Ishikawa (cell line): ENCODE measurements around the gene SLC25A41.

Experiments used
- CEBPB ChIP-seq: IDR thresholded peaks from 2 replicates; pipeline ENCODE4 v1.6.1; 2012
- CREB1 ChIP-seq: IDR thresholded peaks from 2 replicates; pipeline ENCODE4 v1.6.1; 2012; ENCODE audit warnings: low read depth
- EGR1 ChIP-seq: IDR thresholded peaks from 2 replicates; pipeline ENCODE4 v1.6.1; 2012
- EP300 ChIP-seq: IDR thresholded peaks from 2 replicates; pipeline ENCODE4 v1.6.1; 2012; ENCODE audit warnings: borderline replicate concordance
- FOXM1 ChIP-seq: IDR thresholded peaks from 2 replicates; pipeline ENCODE4 v1.6.1; 2012; ENCODE audit warnings: low read depth, borderline replicate concordance
- NFIC ChIP-seq: IDR thresholded peaks from 2 replicates; pipeline ENCODE4 v1.6.1; 2012
- RAD21 ChIP-seq: IDR thresholded peaks from 2 replicates; pipeline ENCODE4 v1.6.1; 2012; ENCODE audit warnings: low read depth
- TAF1 ChIP-seq: IDR thresholded peaks from 2 replicates; pipeline ENCODE4 v1.6.1; 2012; ENCODE audit warnings: low read depth, mild to moderate bottlenecking
- TCF12 ChIP-seq: IDR thresholded peaks from 2 replicates; pipeline ENCODE4 v1.6.1; 2012; ENCODE audit warnings: low read depth
- TEAD4 ChIP-seq: IDR thresholded peaks from 2 replicates; pipeline ENCODE4 v1.6.1; 2012
- YY1 ChIP-seq: IDR thresholded peaks from 2 replicates; pipeline ENCODE4 v1.6.1; 2012; ENCODE audit warnings: low read depth
- ZBTB7A ChIP-seq: IDR thresholded peaks from 2 replicates; pipeline ENCODE4 v1.6.1; 2012; ENCODE audit warnings: low read depth
- TF ChIP-seq, protein P1 (sequence below): IDR thresholded peaks from 2 replicates; pipeline ENCODE4 v1.6.1; 2012
- TF ChIP-seq, protein P2 (sequence below): IDR thresholded peaks from 2 replicates; pipeline ENCODE4 v1.6.1; 2012; ENCODE audit warnings: low read depth, mild to moderate bottlenecking
- TF ChIP-seq, protein P3 (sequence below): IDR thresholded peaks from 2 replicates; pipeline ENCODE4 v1.6.1; 2012

Gene SLC25A41

DNA sequence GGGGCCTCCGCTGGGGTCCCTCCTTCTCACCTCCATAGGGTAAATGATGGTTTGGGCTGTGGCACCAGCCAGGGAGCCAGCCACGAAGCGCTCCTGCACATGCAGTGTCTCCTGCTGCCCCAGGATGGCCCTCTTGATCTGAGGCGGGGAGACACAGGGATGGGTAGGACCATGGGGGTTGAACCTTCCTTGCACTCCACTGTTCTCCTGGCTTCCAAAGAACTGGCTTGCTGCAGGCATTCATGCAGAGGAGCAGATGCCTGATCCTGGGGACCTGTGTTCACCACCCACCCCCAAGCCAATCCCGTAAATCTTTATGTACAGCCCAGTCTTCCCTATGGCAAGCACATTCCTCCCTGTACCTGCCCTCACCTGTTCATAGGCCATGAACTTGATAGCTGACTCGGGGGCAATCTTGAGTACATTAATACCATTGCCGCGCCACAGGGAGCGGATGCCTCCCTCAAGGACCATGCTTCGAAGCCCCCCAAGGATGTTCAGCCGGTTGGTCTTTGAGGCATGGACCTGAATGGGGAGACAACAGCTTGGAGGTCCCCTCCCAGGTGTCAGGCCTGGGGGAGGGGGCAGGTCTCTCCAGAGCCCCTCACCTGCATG lies 20.5 kb upstream of the SLC25A41 start:
- TF ChIP-seq TAF1 = no peak
- no peak for TF ChIP-seq CREB1

DNA sequence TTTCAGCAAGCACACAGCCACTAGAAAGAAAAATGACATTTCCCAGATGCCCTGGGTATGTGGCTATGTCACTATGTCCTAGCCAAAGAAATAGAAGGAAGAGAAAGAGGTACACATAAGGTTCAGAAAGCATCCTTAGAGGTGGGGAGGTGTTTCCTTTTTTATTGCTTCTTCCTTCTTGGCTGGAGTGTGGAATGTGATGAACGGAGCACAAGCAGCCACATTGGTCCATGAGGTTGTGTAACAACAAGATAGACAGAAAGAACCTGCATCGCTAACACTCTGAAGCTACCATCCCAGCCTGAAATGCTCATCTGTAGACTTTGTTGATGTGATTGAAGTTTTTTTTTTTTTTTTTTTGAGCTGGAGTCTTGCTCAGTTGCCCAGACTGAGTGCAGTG lies 19.3 kb upstream of the SLC25A41 start:
- TF ChIP-seq, protein P1, sequence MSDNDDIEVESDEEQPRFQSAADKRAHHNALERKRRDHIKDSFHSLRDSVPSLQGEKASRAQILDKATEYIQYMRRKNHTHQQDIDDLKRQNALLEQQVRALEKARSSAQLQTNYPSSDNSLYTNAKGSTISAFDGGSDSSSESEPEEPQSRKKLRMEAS = no peak
- TF ChIP-seq CEBPB (no peak), EGR1 (no peak), EP300 (no peak), TAF1 (no peak), FOXM1 (no peak), ZBTB7A (no peak), TEAD4 (no peak), YY1 (no peak), NFIC (no peak), TCF12 (no peak), RAD21 (no peak), CREB1 (no peak)
- TF ChIP-seq, protein P2, sequence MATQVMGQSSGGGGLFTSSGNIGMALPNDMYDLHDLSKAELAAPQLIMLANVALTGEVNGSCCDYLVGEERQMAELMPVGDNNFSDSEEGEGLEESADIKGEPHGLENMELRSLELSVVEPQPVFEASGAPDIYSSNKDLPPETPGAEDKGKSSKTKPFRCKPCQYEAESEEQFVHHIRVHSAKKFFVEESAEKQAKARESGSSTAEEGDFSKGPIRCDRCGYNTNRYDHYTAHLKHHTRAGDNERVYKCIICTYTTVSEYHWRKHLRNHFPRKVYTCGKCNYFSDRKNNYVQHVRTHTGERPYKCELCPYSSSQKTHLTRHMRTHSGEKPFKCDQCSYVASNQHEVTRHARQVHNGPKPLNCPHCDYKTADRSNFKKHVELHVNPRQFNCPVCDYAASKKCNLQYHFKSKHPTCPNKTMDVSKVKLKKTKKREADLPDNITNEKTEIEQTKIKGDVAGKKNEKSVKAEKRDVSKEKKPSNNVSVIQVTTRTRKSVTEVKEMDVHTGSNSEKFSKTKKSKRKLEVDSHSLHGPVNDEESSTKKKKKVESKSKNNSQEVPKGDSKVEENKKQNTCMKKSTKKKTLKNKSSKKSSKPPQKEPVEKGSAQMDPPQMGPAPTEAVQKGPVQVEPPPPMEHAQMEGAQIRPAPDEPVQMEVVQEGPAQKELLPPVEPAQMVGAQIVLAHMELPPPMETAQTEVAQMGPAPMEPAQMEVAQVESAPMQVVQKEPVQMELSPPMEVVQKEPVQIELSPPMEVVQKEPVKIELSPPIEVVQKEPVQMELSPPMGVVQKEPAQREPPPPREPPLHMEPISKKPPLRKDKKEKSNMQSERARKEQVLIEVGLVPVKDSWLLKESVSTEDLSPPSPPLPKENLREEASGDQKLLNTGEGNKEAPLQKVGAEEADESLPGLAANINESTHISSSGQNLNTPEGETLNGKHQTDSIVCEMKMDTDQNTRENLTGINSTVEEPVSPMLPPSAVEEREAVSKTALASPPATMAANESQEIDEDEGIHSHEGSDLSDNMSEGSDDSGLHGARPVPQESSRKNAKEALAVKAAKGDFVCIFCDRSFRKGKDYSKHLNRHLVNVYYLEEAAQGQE = no peak
- TF ChIP-seq, protein P3, sequence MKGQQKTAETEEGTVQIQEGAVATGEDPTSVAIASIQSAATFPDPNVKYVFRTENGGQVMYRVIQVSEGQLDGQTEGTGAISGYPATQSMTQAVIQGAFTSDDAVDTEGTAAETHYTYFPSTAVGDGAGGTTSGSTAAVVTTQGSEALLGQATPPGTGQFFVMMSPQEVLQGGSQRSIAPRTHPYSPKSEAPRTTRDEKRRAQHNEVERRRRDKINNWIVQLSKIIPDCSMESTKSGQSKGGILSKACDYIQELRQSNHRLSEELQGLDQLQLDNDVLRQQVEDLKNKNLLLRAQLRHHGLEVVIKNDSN = no peak

DNA sequence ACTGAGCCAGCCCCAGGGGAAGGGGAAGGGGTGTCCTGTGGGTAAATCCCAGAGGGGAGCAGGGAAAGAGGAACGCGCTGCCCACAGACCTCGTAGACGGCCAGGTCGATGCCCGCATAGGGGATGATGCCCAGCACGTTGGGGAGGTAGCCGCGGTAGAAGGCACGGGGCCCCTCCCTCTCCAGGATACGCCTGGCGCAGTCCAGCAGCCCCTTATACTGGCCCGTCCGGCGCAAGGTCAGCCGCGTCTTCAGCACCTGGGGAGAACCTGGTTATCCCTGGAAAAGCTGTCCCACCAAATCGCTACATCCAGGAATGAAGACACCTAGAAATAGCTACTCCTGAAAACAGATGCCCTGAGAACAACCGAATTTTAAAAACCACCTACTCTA lies 18.7 kb upstream of the SLC25A41 start:
- TF ChIP-seq NFIC = no peak
- no peak for TF ChIP-seq RAD21
- TF ChIP-seq ZBTB7A = no peak
- no peak for TF ChIP-seq YY1

DNA sequence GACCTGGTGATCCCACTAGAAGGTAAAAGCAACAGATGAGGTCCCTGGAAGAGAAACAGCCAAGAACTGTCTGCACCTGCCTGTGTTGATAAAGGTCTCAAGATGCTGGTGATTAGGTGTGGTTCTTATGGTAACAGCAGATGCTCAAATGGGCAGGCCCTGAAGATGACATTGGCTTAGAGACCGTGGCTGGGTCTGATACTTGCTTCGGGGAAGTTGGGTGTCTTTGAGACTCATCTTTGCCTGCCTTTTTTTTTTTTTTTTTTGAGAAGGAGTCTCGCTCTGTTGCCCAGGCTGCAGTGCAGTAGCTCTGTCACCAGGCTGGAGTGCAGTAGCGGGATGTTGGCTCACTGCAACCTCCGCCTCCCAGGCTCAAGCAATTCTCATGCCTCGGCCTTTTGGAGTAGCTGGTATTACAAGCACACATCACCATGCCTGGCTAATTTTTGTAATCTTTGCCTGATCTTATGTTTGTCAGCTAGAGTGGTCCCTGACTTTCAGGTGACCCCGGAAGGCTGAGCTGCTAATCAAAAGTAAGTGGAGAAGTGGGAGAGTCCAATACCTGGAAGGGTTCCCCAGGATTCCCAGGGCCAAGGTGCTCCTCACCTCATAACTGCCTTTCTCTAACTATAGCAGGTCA lies 18.1 kb upstream of the SLC25A41 start:
- no peak for TF ChIP-seq TEAD4
- TF ChIP-seq, protein P3 = no peak
- TF ChIP-seq ZBTB7A = no peak
- TF ChIP-seq YY1 = no peak
- no peak for TF ChIP-seq EGR1
- no peak for TF ChIP-seq FOXM1
- TF ChIP-seq TAF1 = no peak
- TF ChIP-seq CREB1 = no peak
- no peak for TF ChIP-seq EP300

DNA sequence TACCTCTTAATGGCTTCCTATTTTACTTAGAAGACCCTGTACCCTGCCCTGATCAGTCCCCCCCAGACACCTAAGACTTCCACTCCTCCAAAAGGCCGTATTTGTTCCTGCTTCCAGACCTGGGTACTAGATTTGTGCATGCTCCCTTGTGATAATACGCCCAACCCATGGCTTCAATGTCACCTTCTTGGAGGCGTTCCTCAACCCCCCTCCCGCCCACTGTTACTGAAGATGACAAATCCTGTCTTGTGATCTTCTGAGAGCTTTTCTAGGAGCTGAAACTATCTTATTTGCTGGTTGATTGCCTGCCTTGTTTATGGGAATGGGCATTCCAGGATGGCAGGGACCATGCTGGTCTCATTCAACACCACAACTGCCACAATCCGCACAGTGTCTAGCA lies 16.6 kb upstream of the SLC25A41 start:
- TF ChIP-seq, protein P2 = no peak
- TF ChIP-seq, protein P1 = no peak
- TF ChIP-seq TAF1 = no peak
- TF ChIP-seq ZBTB7A = no peak
- no peak for TF ChIP-seq TEAD4
- TF ChIP-seq NFIC = no peak
- TF ChIP-seq CEBPB = no peak
- no peak for TF ChIP-seq RAD21
- no peak for TF ChIP-seq FOXM1
- TF ChIP-seq YY1 = no peak
- TF ChIP-seq EP300 = no peak
- TF ChIP-seq, protein P3 = no peak
- TF ChIP-seq TCF12 = no peak
- TF ChIP-seq EGR1 = no peak

DNA sequence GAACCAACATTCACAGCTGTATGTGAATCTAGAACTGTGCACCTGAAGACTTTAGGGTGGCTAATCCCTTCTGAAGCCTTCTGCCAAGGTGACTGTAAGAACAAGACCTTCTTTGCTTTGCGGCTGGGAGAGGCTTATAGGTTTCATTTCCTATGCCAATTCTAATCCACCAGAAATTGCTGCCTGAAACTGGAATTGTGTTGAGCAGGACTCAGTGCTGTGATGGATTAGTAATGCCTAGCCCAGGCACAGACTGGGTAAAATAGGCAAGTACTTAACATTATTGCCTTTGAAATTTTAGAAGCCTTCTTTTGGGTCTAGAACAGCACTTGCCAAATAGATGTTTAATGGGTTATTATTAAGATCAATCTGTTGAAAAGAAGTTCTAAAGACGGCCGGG lies 14.5 kb upstream of the SLC25A41 start:
- TF ChIP-seq EGR1 = no peak
- TF ChIP-seq EP300 = no peak
- no peak for TF ChIP-seq ZBTB7A
- TF ChIP-seq CEBPB = no peak
- TF ChIP-seq NFIC = no peak
- TF ChIP-seq, protein P3 = no peak
- no peak for TF ChIP-seq TEAD4
